Neural cell (in vitro differentiated cells): ENCODE data around the gene TOX2. TPM values are rescaled to one million over a fixed set of nuclear protein-coding genes. Genes with fewer than 3 reads are reported as not detected.

Experiments used
- H2AFZ ChIP-seq: fragments of 200-600, 300-800 bp; sonication (generic), shearing (Covaris generic); 2 replicates; pipeline ENCODE4 v1.6.0; 2014; ENCODE audit warnings: low read depth, mild to moderate bottlenecking, antibody characterized with exemption, low read length, moderate library complexity
- H3F3A ChIP-seq: fragments of 200-600 bp; shearing (Covaris generic); 2 replicates; pipeline ENCODE4 v1.6.1; 2016; ENCODE audit warnings: mild to moderate bottlenecking, moderate library complexity, mixed read lengths, antibody characterized with exemption, low read length; ENCODE audit not compliant: insufficient read depth, poor library complexity, severe bottlenecking
- H3K27ac ChIP-seq: fragments of 200-600, 300-800 bp; sonication (generic), shearing (Covaris generic); 2 replicates; pipeline ENCODE4 v1.5.1; 2014; ENCODE audit warnings: mild to moderate bottlenecking, low read length, moderate library complexity
- H3K27me3 ChIP-seq: fragments of 300-800, 200-600 bp; sonication (generic), shearing (Covaris generic); 2 replicates; pipeline ENCODE4 v1.6.0; 2014; ENCODE audit warnings: mild to moderate bottlenecking, low read depth, low read length, moderate library complexity; ENCODE audit not compliant: insufficient read depth
- H3K36me3 ChIP-seq: fragments of 300-800, 200-600 bp; sonication (generic), shearing (Covaris generic); 2 replicates; pipeline ENCODE4 v1.5.1; 2014; ENCODE audit warnings: mild to moderate bottlenecking, antibody characterized with exemption, low read length, moderate library complexity; ENCODE audit not compliant: insufficient read depth
- H3K4me2 ChIP-seq: fragments of 300-800, 200-600 bp; sonication (generic), shearing (Covaris generic); 2 replicates; pipeline ENCODE4 v1.6.0; 2014; ENCODE audit warnings: mild to moderate bottlenecking, low read length
- H3K4me3 ChIP-seq: fragments of 300-800, 200-600 bp; sonication (generic), shearing (Covaris generic); 2 replicates; pipeline ENCODE4 v1.5.1; 2014; ENCODE audit warnings: mild to moderate bottlenecking, low read length, moderate library complexity
- H3K79me2 ChIP-seq: fragments of 200-600 bp; shearing (Covaris generic); replicated peaks from 2 replicates; pipeline ENCODE4 v1.6.0; 2014; ENCODE audit warnings: mild to moderate bottlenecking, low read length, moderate library complexity; ENCODE audit not compliant: insufficient read depth
- H3K9ac ChIP-seq: fragments of 300-800, 200-600 bp; sonication (generic), shearing (Covaris generic); 2 replicates; pipeline ENCODE4 v1.6.1; 2016; ENCODE audit warnings: mild to moderate bottlenecking, low read length, mixed read lengths
- H3K9me2 ChIP-seq: fragments of 200-600 bp; shearing (Covaris generic); 2 replicates; pipeline ENCODE4 v1.6.1; 2016; ENCODE audit warnings: mild to moderate bottlenecking, low read length, mixed read lengths; ENCODE audit not compliant: insufficient read depth
- H3K9me3 ChIP-seq: fragments of 200-600, 300-800 bp; sonication (generic), shearing (Covaris generic); 2 replicates; pipeline ENCODE4 v1.6.1; 2016; ENCODE audit warnings: mild to moderate bottlenecking, mixed run types, low read length, moderate library complexity, mixed read lengths
- H4K20me1 ChIP-seq: fragments of 200-600 bp; shearing (Covaris generic); 2 replicates; pipeline ENCODE4 v1.6.1; 2016; ENCODE audit warnings: mild to moderate bottlenecking, mixed run types; ENCODE audit not compliant: insufficient read depth
- CTCF ChIP-seq: fragments of 450-650 bp; IDR thresholded peaks from 2 replicates; pipeline ENCODE4 v1.5.1; 2014; ENCODE audit warnings: antibody characterized with exemption, mild to moderate bottlenecking, moderate library complexity; ENCODE audit not compliant: poor library complexity, severe bottlenecking
- EP300 ChIP-seq: fragments of 450-650 bp; conservative IDR thresholded peaks from 2 replicates; pipeline ENCODE4 v1.6.1; 2014; ENCODE audit warnings: antibody characterized with exemption, mild to moderate bottlenecking, moderate library complexity; ENCODE audit not compliant: poor library complexity, severe bottlenecking
- EZH2 ChIP-seq: fragments of 200-600, 300-800 bp; shearing (Covaris generic), sonication (generic); IDR thresholded peaks from 2 replicates; pipeline ENCODE4 v1.6.1; 2014; ENCODE audit warnings: antibody characterized with exemption, low read length, borderline replicate concordance, mild to moderate bottlenecking; ENCODE audit not compliant: insufficient read depth, poor library complexity, severe bottlenecking
- MXI1 ChIP-seq: fragments of 450-650 bp; conservative IDR thresholded peaks from 2 replicates; pipeline ENCODE4 v1.6.1; 2014; ENCODE audit warnings: antibody characterized with exemption, mild to moderate bottlenecking; ENCODE audit not compliant: poor library complexity, severe bottlenecking
- POLR2AphosphoS5 ChIP-seq: IDR thresholded peaks from 2 replicates; pipeline ENCODE4 v1.6.1; 2012
- RAD21 ChIP-seq: fragments of 450-650 bp; conservative IDR thresholded peaks from 2 replicates; pipeline ENCODE4 v1.6.1; 2014; ENCODE audit warnings: antibody characterized with exemption, mild to moderate bottlenecking, moderate library complexity
- REST ChIP-seq: IDR thresholded peaks from 2 replicates; pipeline ENCODE4 v1.6.1; 2012; ENCODE audit warnings: borderline replicate concordance
- SMC3 ChIP-seq: fragments of 450-650 bp; conservative IDR thresholded peaks from 2 replicates; pipeline ENCODE4 v1.6.1; 2014; ENCODE audit warnings: antibody characterized with exemption, mild to moderate bottlenecking, moderate library complexity; ENCODE audit not compliant: poor library complexity
- TAF1 ChIP-seq: IDR thresholded peaks from 2 replicates; pipeline ENCODE4 v1.6.1; 2012; ENCODE audit warnings: low read depth
- polyA plus RNA-seq: library from polyadenylated mRNA; depleted of rRNA; stranded (reverse); fragments of >200 nt; gene quantifications from 2 replicates; pipeline ENCODE4 v1.2.3, GENCODE V29; 2014

Gene TOX2
- polyA plus RNA-seq, 1 donor from 2014 or later = 0.89 TPM

GRCh38 chr20:43972692-43973091 lies 58.0 kb downstream of the TOX2 start:
- TF ChIP-seq EP300 = no peak
- no peak for TF ChIP-seq POLR2AphosphoS5
- TF ChIP-seq EZH2 = no peak
- no peak for TF ChIP-seq CTCF
- no peak for TF ChIP-seq REST
- no peak for TF ChIP-seq SMC3
- TF ChIP-seq RAD21 = no peak
- TF ChIP-seq TAF1 = no peak
- TF ChIP-seq MXI1 = no peak
- H3K36me3 ChIP-seq = no peaks in the 10 kb centered on the region
- no peaks in the 10 kb centered on the region for H3K27me3 ChIP-seq
- H4K20me1 ChIP-seq = no peaks in the 10 kb centered on the region
- no peak overlapping the region for H3K4me2 ChIP-seq
- no peak overlapping the region for H3K4me3 ChIP-seq
- H3K9me2 ChIP-seq = no peaks in the 10 kb centered on the region
- no peak overlapping the region for H2AFZ ChIP-seq
- no peaks in the 10 kb centered on the region for H3F3A ChIP-seq
- no peaks in the 10 kb centered on the region for H3K9me3 ChIP-seq
- no peak overlapping the region for H3K27ac ChIP-seq
- no peaks in the 10 kb centered on the region for H3K79me2 ChIP-seq
- no peak overlapping the region for H3K9ac ChIP-seq

GRCh38 chr20:43973231-43973630 lies 58.6 kb downstream of the TOX2 start:
- TF ChIP-seq CTCF = no peak
- no peak for TF ChIP-seq POLR2AphosphoS5
- TF ChIP-seq EZH2 = no peak
- TF ChIP-seq TAF1 = no peak
- TF ChIP-seq MXI1 = no peak
- TF ChIP-seq RAD21 = no peak
- TF ChIP-seq SMC3 = no peak
- TF ChIP-seq REST = no peak
- no peak for TF ChIP-seq EP300

More at GRCh38 chr20:43973231-43973630, 58.6 kb downstream of the TOX2 start:
- Histone ChIP-seq H2AFZ (no peak overlapping the region), H3F3A (no peaks in the 10 kb centered on the region), H3K9ac (no peak overlapping the region), H3K9me2 (no peaks in the 10 kb centered on the region), H3K4me2 (no peak overlapping the region), H3K36me3 (no peaks in the 10 kb centered on the region), H3K27ac (no peak overlapping the region), H3K4me3 (no peak overlapping the region), H3K27me3 (no peaks in the 10 kb centered on the region), H3K79me2 (no peaks in the 10 kb centered on the region), H4K20me1 (no peaks in the 10 kb centered on the region), H3K9me3 (no peaks in the 10 kb centered on the region)
